Activated CD8-positive, alpha-beta T cell treated with anti-CD3 and anti-CD28 coated beads for 36 hours (primary cell): Measurements from ENCODE around the gene VSX1. TPM values are rescaled to one million over a fixed set of nuclear protein-coding genes. Genes with fewer than 3 reads are reported as not detected.

ENCODE experiments used
- ATAC-seq: fragments of 200-7000 bp; cut with Tn5 transposase; one replicate; pipeline ENCODE4 v1.10.0; 2021; ENCODE audit warnings: mild to moderate bottlenecking, moderate library complexity
- CTCF ChIA-PET: fragments of 350-600 bp; sonication (Branson Sonifier 250); formaldehyde crosslinking; loops from one replicate; lab custom pipeline; 2021; ENCODE audit warnings: antibody characterized with exemption; lab: Charles Lee
- POLR2A ChIA-PET: fragments of 350-600 bp; sonication (Branson Sonifier 250); formaldehyde crosslinking; loops from one replicate; lab custom pipeline; 2021; ENCODE audit warnings: antibody characterized with exemption; lab: Charles Lee
- DNase-seq: peaks from one replicate; pipeline ENCODE4 v3.0.0-alpha.2; 2020
- H3K27ac Mint-ChIP-seq: one replicate; pipeline ENCODE4 v1.8.0; 2021; ENCODE audit warnings: mild to moderate bottlenecking, mixed read lengths
- H3K27me3 Mint-ChIP-seq: one replicate; pipeline ENCODE4 v1.8.0; 2021; ENCODE audit warnings: mixed read lengths
- H3K36me3 Mint-ChIP-seq: one replicate; pipeline ENCODE4 v1.8.0; 2021; ENCODE audit warnings: low read depth, mixed read lengths
- H3K4me1 Mint-ChIP-seq: one replicate; pipeline ENCODE4 v1.8.0; 2021; ENCODE audit warnings: low read depth, mixed read lengths
- H3K4me3 Mint-ChIP-seq: one replicate; pipeline ENCODE4 v1.8.0; 2021; ENCODE audit warnings: mild to moderate bottlenecking, moderate library complexity, mixed read lengths
- H3K9me3 Mint-ChIP-seq: one replicate; pipeline ENCODE4 v1.8.0; 2021; ENCODE audit warnings: mixed read lengths
- CTCF ChIP-seq: fragments of 200-600 bp; IDR thresholded peaks from one replicate; pipeline ENCODE4 v1.8.0; 2022; ENCODE audit warnings: antibody characterized with exemption, mild to moderate bottlenecking
- intact Hi-C: fragments of 100-400 bp; cut with micrococcal nuclease; formaldehyde crosslinking; loops from one replicate; pipeline ENCODE4 v1.10.0; 2022
- total RNA-seq, 2 experiments: library from RNA; stranded (reverse); gene quantifications; one replicate each; pipeline ENCODE4 v1.2.3, GENCODE V29; 2021

VSX1 gene
- total RNA-seq, 2 experiments from 2014 or later = not detected

- H3K4me1 Mint-ChIP-seq = peaks cover 20% of the 10 kb centered on the region
- no peak for DNase-seq
- no peaks in the 10 kb centered on the region for H3K9me3 Mint-ChIP-seq
- no peak for ATAC-seq
- H3K4me3 Mint-ChIP-seq = no peak overlapping the region
- H3K27ac Mint-ChIP-seq = no peak overlapping the region
- TF ChIP-seq CTCF = no peak
- CTCF ChIA-PET = interaction anchor here (1.3 to 2.2 kb wide), 3 partner anchors 14 to 101 kb away, joined by 3 to 6 read pairs (median 4); no protein-coding TSS in a partner anchor
- POLR2A ChIA-PET = no interaction called here
- no peaks in the 10 kb centered on the region for H3K36me3 Mint-ChIP-seq
- intact Hi-C loops = loop anchor here (5.0 kb wide), 1 partner anchor 99 kb away; no protein-coding TSS in a partner anchor
- peaks cover 61% of the 10 kb centered on the region for H3K27me3 Mint-ChIP-seq
Measured at GRCh38 chr20:25078662-25079061, 3.3 kb downstream of the VSX1 start.

GRCh38 chr20:25077610-25078169 is 4.3 kb downstream of the VSX1 start:
- Mint-ChIP-seq H3K36me3 (no peaks in the 10 kb centered on the region), H3K4me3 (no peak overlapping the region), H3K27ac (no peak overlapping the region), H3K4me1 (peaks cover 13% of the 10 kb centered on the region), H3K27me3 (peaks cover 59% of the 10 kb centered on the region), H3K9me3 (no peaks in the 10 kb centered on the region)
- POLR2A ChIA-PET = interaction anchor here (0.6 to 1.5 kb wide), 3 partner anchors 13 to 18 kb away, joined by 3 to 4 read pairs (median 3); no protein-coding TSS in a partner anchor
- intact Hi-C loops = loop anchor here (5.0 kb wide), 1 partner anchor 100 kb away; no protein-coding TSS in a partner anchor
- CTCF ChIA-PET = interaction anchor here (1.3 to 2.2 kb wide), 2 partner anchors 15 to 84 kb away, joined by 4 to 6 read pairs; no protein-coding TSS in a partner anchor
- DNase-seq (peak; percentile 17), ATAC-seq (peak; percentile 49)
- TF ChIP-seq CTCF = no peak

- Mint-ChIP-seq H3K4me3 (no peak overlapping the region), H3K4me1 (peaks cover 9% of the 10 kb centered on the region), H3K27me3 (peaks cover 57% of the 10 kb centered on the region), H3K27ac (no peak overlapping the region), H3K9me3 (no peaks in the 10 kb centered on the region), H3K36me3 (no peaks in the 10 kb centered on the region)
- ChIA-PET CTCF (interaction anchor here (2.2 kb wide), 1 partner anchor 83 kb away, joined by 6 read pairs; no protein-coding TSS in a partner anchor), POLR2A (interaction anchor here (1.5 kb wide), 1 partner anchor 13 kb away, joined by 3 read pairs; no protein-coding TSS in a partner anchor)
- TF ChIP-seq CTCF = no peak
- ATAC-seq (peak; percentile 42), DNase-seq (peak; percentile 46)
- intact Hi-C loops = loop anchor here (5.0 kb wide), 1 partner anchor 100 kb away; no protein-coding TSS in a partner anchor
Measured at GRCh38 chr20:25076731-25077609, 5.0 kb downstream of the VSX1 start.

GRCh38 chr20:25076201-25076600 is 5.7 kb downstream of the VSX1 start:
- intact Hi-C loops = loop anchor here (5.0 kb wide), 1 partner anchor 101 kb away; no protein-coding TSS in a partner anchor
- no peak for ATAC-seq
- peaks cover 59% of the 10 kb centered on the region for H3K27me3 Mint-ChIP-seq
- CTCF ChIA-PET = interaction anchor here (1.4 kb wide), 1 partner anchor 14 kb away, joined by 3 read pairs; no protein-coding TSS in a partner anchor
- no peak for TF ChIP-seq CTCF
- no peak overlapping the region for H3K27ac Mint-ChIP-seq
- POLR2A ChIA-PET = no interaction called here
- DNase-seq = no peak
- no peaks in the 10 kb centered on the region for H3K36me3 Mint-ChIP-seq
- H3K9me3 Mint-ChIP-seq = no peaks in the 10 kb centered on the region
- H3K4me3 Mint-ChIP-seq = no peak overlapping the region
- peaks cover 9% of the 10 kb centered on the region for H3K4me1 Mint-ChIP-seq
